H9 (cell line): ENCODE results near the gene OFD1. TPM values are rescaled to one million over a fixed set of nuclear protein-coding genes. Genes with fewer than 3 reads are reported as not detected.

Experiments
- DNase-seq: peaks from one replicate; pipeline ENCODE4 v3.0.0-alpha.2; 2017
- H2AFZ ChIP-seq: one replicate; pipeline ENCODE4 v1.6.1; 2013; ENCODE audit warnings: mild to moderate bottlenecking, low read length, control low read depth, moderate library complexity
- H2AK5ac ChIP-seq: 2 replicates; pipeline ENCODE4 v1.6.1; 2013; ENCODE audit warnings: low read length, control low read depth, mixed read lengths; ENCODE audit not compliant: insufficient read length
- H2BK120ac ChIP-seq: one replicate; pipeline ENCODE4 v1.6.1; 2013; ENCODE audit warnings: low read depth, mild to moderate bottlenecking, low read length, control low read depth, inconsistent platforms; ENCODE audit not compliant: poor library complexity, severe bottlenecking
- H2BK12ac ChIP-seq: 2 replicates; pipeline ENCODE4 v1.6.1; 2013; ENCODE audit warnings: low read length, control low read depth, mixed read lengths, low read depth; ENCODE audit not compliant: insufficient read length
- H2BK15ac ChIP-seq: 2 replicates; pipeline ENCODE4 v1.6.1; 2013; ENCODE audit warnings: low read depth, low read length, control low read depth
- H2BK20ac ChIP-seq: one replicate; pipeline ENCODE4 v1.6.1; 2013; ENCODE audit warnings: low read depth, mild to moderate bottlenecking, low read length, control low read depth, inconsistent platforms; ENCODE audit not compliant: poor library complexity, severe bottlenecking
- H2BK5ac ChIP-seq: 2 replicates; pipeline ENCODE4 v1.6.1; 2013; ENCODE audit warnings: low read length, control low read depth, mixed read lengths; ENCODE audit not compliant: insufficient read length
- H3K14ac ChIP-seq: 2 replicates; pipeline ENCODE4 v1.6.1; 2013; ENCODE audit warnings: low read length, control low read depth; ENCODE audit not compliant: insufficient read depth
- H3K18ac ChIP-seq: 2 replicates; pipeline ENCODE4 v1.6.1; 2013; ENCODE audit warnings: low read depth, mild to moderate bottlenecking, mixed read lengths, low read length, control low read depth; ENCODE audit not compliant: insufficient read length
- H3K23ac ChIP-seq: 2 replicates; pipeline ENCODE4 v1.6.1; 2013; ENCODE audit warnings: low read length, control low read depth, mixed read lengths, low read depth; ENCODE audit not compliant: insufficient read length
- H3K23me2 ChIP-seq: 2 replicates; pipeline ENCODE4 v1.6.1; 2013; ENCODE audit warnings: low read depth, mild to moderate bottlenecking, mixed read lengths, low read length, control low read depth; ENCODE audit not compliant: insufficient read length, poor library complexity, severe bottlenecking
- H3K27ac ChIP-seq: 2 replicates; pipeline ENCODE4 v1.5.1; 2013; ENCODE audit warnings: low read length, control low read depth, mixed read lengths, low read depth; ENCODE audit not compliant: insufficient read length
- H3K27me3 ChIP-seq: 2 replicates; pipeline ENCODE4 v1.6.1; 2013; ENCODE audit warnings: low read length, control low read depth, inconsistent platforms; ENCODE audit not compliant: insufficient read depth
- H3K4ac ChIP-seq: 2 replicates; pipeline ENCODE4 v1.6.1; 2013; ENCODE audit warnings: low read depth, mild to moderate bottlenecking, control low read depth, inconsistent platforms, low read length, moderate library complexity
- H3K4me1 ChIP-seq: 2 replicates; pipeline ENCODE4 v1.6.1; 2013; ENCODE audit warnings: low read length, control low read depth, inconsistent platforms; ENCODE audit not compliant: insufficient read depth
- H3K4me2 ChIP-seq: 2 replicates; pipeline ENCODE4 v1.6.1; 2013; ENCODE audit warnings: low read length, control low read depth, mixed read lengths; ENCODE audit not compliant: insufficient read length, insufficient read depth
- H3K56ac ChIP-seq: 2 replicates; pipeline ENCODE4 v1.6.1; 2013; ENCODE audit warnings: low read depth, mild to moderate bottlenecking, mixed read lengths, low read length, control low read depth; ENCODE audit not compliant: insufficient read length
- H3K79me1 ChIP-seq: 2 replicates; pipeline ENCODE4 v1.6.1; 2013; ENCODE audit warnings: low read depth, mild to moderate bottlenecking, moderate library complexity, low read length, control low read depth, inconsistent platforms; ENCODE audit not compliant: insufficient read depth, poor library complexity, severe bottlenecking
- H3K79me2 ChIP-seq: 2 replicates; pipeline ENCODE4 v1.6.1; 2013; ENCODE audit warnings: low read length, control low read depth, inconsistent platforms; ENCODE audit not compliant: insufficient read depth
- H3K9ac ChIP-seq: 2 replicates; pipeline ENCODE4 v1.6.1; 2013; ENCODE audit warnings: low read length, control low read depth, mixed read lengths; ENCODE audit not compliant: insufficient read length; ENCODE audit errors: extremely low read depth
- H3K9me3 ChIP-seq: one replicate; pipeline ENCODE4 v1.6.1; 2013; ENCODE audit warnings: low read depth, low read length, inconsistent platforms; ENCODE audit not compliant: control insufficient read depth
- H3T11ph ChIP-seq: one replicate; pipeline ENCODE4 v1.6.1; 2013; ENCODE audit warnings: mild to moderate bottlenecking, low read length, control low read depth, inconsistent platforms
- H4K20me1 ChIP-seq: one replicate; pipeline ENCODE4 v1.6.1; 2013; ENCODE audit not compliant: control insufficient read depth, insufficient read length, insufficient read depth
- H4K5ac ChIP-seq: 2 replicates; pipeline ENCODE4 v1.6.1; 2013; ENCODE audit warnings: low read depth, mild to moderate bottlenecking, mixed read lengths, low read length, control low read depth; ENCODE audit not compliant: insufficient read length
- H4K8ac ChIP-seq: replicated peaks from 2 replicates; pipeline ENCODE4 v1.6.1; 2013; ENCODE audit warnings: low read length, control low read depth, mixed read lengths, low read depth; ENCODE audit not compliant: insufficient read length
- H4K91ac ChIP-seq: 2 replicates; pipeline ENCODE4 v1.6.1; 2013; ENCODE audit warnings: low read depth, mild to moderate bottlenecking, moderate library complexity, mixed read lengths, low read length, control low read depth; ENCODE audit not compliant: insufficient read length
- H3K27ac Mint-ChIP-seq, 3 experiments: 2 replicates in 2 of 3; 3 replicates in 1 of 3; pipeline ENCODE4 v1.8.0; 2020 to 2021; ENCODE audit warnings: mixed read lengths in 3 of 3, mild to moderate bottlenecking in 1 of 3, moderate library complexity in 1 of 3
- H3K27me3 Mint-ChIP-seq: 2 replicates; pipeline ENCODE4 v1.8.0; 2021; ENCODE audit warnings: low read depth, mild to moderate bottlenecking, moderate library complexity, mixed read lengths
- H3K36me3 Mint-ChIP-seq, 3 experiments: 2 replicates in 2 of 3; 3 replicates in 1 of 3; pipeline ENCODE4 v1.8.0; 2020 to 2021; ENCODE audit warnings: low read depth in 3 of 3, mixed read lengths in 3 of 3; ENCODE audit not compliant: insufficient read depth in 1 of 3
- H3K4me1 Mint-ChIP-seq, 2 experiments: 2 replicates each; pipeline ENCODE4 v1.8.0; 2020; ENCODE audit warnings: mixed read lengths in 2 of 2
- H3K4me3 Mint-ChIP-seq, 2 experiments: 2 replicates in 1 of 2; 3 replicates in 1 of 2; pipeline ENCODE4 v1.8.0; 2020 to 2021; ENCODE audit warnings: mild to moderate bottlenecking in 2 of 2, mixed read lengths in 2 of 2, moderate library complexity in 1 of 2
- H3K9me3 Mint-ChIP-seq, 2 experiments: 2 replicates in 1 of 2; 3 replicates in 1 of 2; pipeline ENCODE4 v1.8.0; 2020; ENCODE audit warnings: mild to moderate bottlenecking in 2 of 2, mixed read lengths in 2 of 2, moderate library complexity in 1 of 2
- CTCF ChIP-seq: fragments of 200-600 bp; sonication (generic); conservative IDR thresholded peaks from 3 replicates; pipeline ENCODE4 v1.8.0; 2021; ENCODE audit warnings: antibody characterized with exemption, mild to moderate bottlenecking
- WGBS: extraction: QIAGEN DNeasy Blood & Tissue Kit; methylation state at CpG from one replicate; pipeline ENCODE4 v1.1.7; 2013; ENCODE audit warnings: missing lambda C conversion rate, low lambda C conversion rate, mixed read lengths; ENCODE audit not compliant: insufficient read length; ENCODE audit errors: extremely low coverage; 5-methylcytosine and 5-hydroxymethylcytosine counted together
- total RNA-seq: library from RNA; stranded (reverse); gene quantifications from 2 replicates; pipeline ENCODE4 v1.2.1, GENCODE V29; 2021

The OFD1 gene
- total RNA-seq, 1 experiment from 2014 or later: 36.0 TPM

GRCh38 chrX:13774696-13775095 is 40.1 kb downstream of the OFD1 start:
- Histone ChIP-seq H2AK5ac (no peak overlapping the region), H3K4me2 (no peak overlapping the region), H4K20me1 (no peaks in the 10 kb centered on the region), H3T11ph (no peak overlapping the region), H3K9ac (no peak overlapping the region), H2BK20ac (no peak overlapping the region), H2BK120ac (no peak overlapping the region), H2BK12ac (no peak overlapping the region), H3K23ac (no peak overlapping the region), H3K27ac (no peak overlapping the region), H4K8ac (no peak overlapping the region), H4K5ac (no peak overlapping the region), H4K91ac (no peak overlapping the region), H3K9me3 (no peaks in the 10 kb centered on the region), H3K4me1 (no peaks in the 10 kb centered on the region), H3K56ac (no peak overlapping the region), H3K18ac (no peak overlapping the region), H2BK15ac (no peak overlapping the region), H3K79me1 (no peaks in the 10 kb centered on the region), H3K4ac (no peak overlapping the region), H2AFZ (no peak overlapping the region), H3K79me2 (no peaks in the 10 kb centered on the region), H3K23me2 (no peaks in the 10 kb centered on the region), H3K27me3 (no peaks in the 10 kb centered on the region), H3K14ac (no peak overlapping the region), H2BK5ac (no peak overlapping the region)
- Mint-ChIP-seq H3K27ac (no peak overlapping the region), H3K36me3 (peaks cover 31 to 66% (median 45%) of the 10 kb centered on the region in 3 experiments), H3K9me3 (peaks cover 14 to 33% of the 10 kb centered on the region in 2 experiments; a peak in 4 of 5 replicates), H3K27me3 (no peaks in the 10 kb centered on the region), H3K4me1 (peaks cover 3 to 6% of the 10 kb centered on the region in 2 experiments; a peak in 3 of 4 replicates), H3K4me3 (no peak overlapping the region)
- no peak for DNase-seq
- no peak for TF ChIP-seq CTCF
- no CpG with 5 or more reads among the region's 2 CpGs for WGBS
